PFSK-1 (cell line): Measurements from ENCODE around the gene PDC.

Experiments
- POLR2AphosphoS5 ChIP-seq: IDR thresholded peaks from 2 replicates; pipeline ENCODE4 v1.6.1; 2012; ENCODE audit warnings: low read depth, mild to moderate bottlenecking, control low read depth, low read length, moderate library complexity
- REST ChIP-seq, 2 experiments: IDR thresholded peaks; 2 replicates each; pipeline versions ENCODE4 v1.6.1 to v1.8.0; 2011 to 2012; ENCODE audit warnings: low read depth in 2 of 2, low read length in 2 of 2, control low read depth in 1 of 2, inconsistent platforms in 1 of 2, mild to moderate bottlenecking in 1 of 2, moderate library complexity in 1 of 2; ENCODE audit not compliant: insufficient read depth in 1 of 2
- SIN3A ChIP-seq: IDR thresholded peaks from 2 replicates; pipeline ENCODE4 v1.6.1; 2012; ENCODE audit warnings: mild to moderate bottlenecking, low read length, moderate library complexity, borderline replicate concordance; ENCODE audit not compliant: insufficient read depth
- TAF1 ChIP-seq: IDR thresholded peaks from 2 replicates; pipeline ENCODE4 v1.6.1; 2012; ENCODE audit warnings: low read length, control low read depth, borderline replicate concordance; ENCODE audit not compliant: insufficient read depth

DNA sequence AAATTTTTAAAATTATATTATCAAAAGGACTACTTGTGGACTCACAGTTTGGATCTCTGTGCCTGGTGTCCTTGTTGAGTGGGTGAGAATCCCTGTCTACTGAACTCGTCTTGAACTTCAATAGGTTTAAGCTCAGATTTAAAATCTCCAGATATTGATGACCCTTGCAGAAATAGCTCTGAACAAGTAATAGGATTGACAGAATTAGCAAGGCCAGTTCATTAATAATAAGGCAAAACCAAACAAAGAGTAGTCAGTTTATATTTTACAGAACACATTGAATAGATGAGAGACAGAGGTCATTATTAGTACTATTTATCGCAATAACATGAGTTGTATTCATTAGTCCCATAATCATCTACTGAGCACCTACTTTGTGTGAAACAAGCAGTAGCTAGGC is at the start of gene PDC:
- TF ChIP-seq POLR2AphosphoS5 (no peak), TAF1 (no peak), SIN3A (no peak), REST (IDR thresholded peaks at IDR 0.05; ENCODE audit: insufficient read depth in 1 of 2, low read depth in 2 of 2, low read length in 2 of 2) (no peak)
